Ovary (tissue), 3 donors: ENCODE data around the gene SLC25A4.

Experiments used
- CTCF ChIP-seq, 3 donors: fragments of 450-650 bp in 2 of 3; fragments of 200-600 bp in 1 of 3; IDR thresholded peaks; one replicate each; pipeline versions ENCODE4 v1.5.1 to v1.8.0; 2016 to 2022; ENCODE audit warnings: antibody characterized with exemption in 3 of 3, mild to moderate bottlenecking in 1 of 3
- EP300 ChIP-seq: sonication (generic); formaldehyde crosslinking; IDR thresholded peaks from one replicate; pipeline ENCODE4 v1.6.1; 2017; ENCODE audit warnings: antibody characterized with exemption
- POLR2A ChIP-seq: fragments of 450-650 bp; IDR thresholded peaks from one replicate; pipeline ENCODE4 v1.6.1; 2017; ENCODE audit warnings: antibody characterized with exemption, mild to moderate bottlenecking, moderate library complexity
- donor health status: DM: no; HTN: no; CAD: no.

GRCh38 chr4:185124006-185124405 lies 19.1 kb upstream of the SLC25A4 start:
- TF ChIP-seq CTCF (IDR thresholded peaks at IDR 0.05) (no peak), POLR2A (no peak), EP300 (no peak)
